ENCODE data around the gene CAPN15. TPM values are rescaled to one million over a fixed set of nuclear protein-coding genes. Genes with fewer than 3 reads are reported as not detected.
A peak's percentile ranks its signal among the peaks of the same experiment; 100 is the strongest.

CAPN15 gene
- total RNA-seq, 2 experiments from 2014 or later = 76.4 to 81.2 TPM

- Mint-ChIP-seq H3K27me3 (no peaks in the 10 kb centered on the region), H3K36me3 (ENCODE audit: low read depth) (no peaks in the 10 kb centered on the region), H3K4me1 (ENCODE audit: low read depth) (peaks cover 3% of the 10 kb centered on the region), H3K9me3 (no peaks in the 10 kb centered on the region), H3K27ac (no peak overlapping the region), H3K4me3 (no peak overlapping the region)
- intact Hi-C loops (cut with micrococcal nuclease) = no loop called here
- POLR2A ChIA-PET = no interaction called here
- TF ChIP-seq CTCF (IDR thresholded peaks at IDR 0.05) = no peak
- no peak for DNase-seq
- no peak for ATAC-seq
- CTCF ChIA-PET = no interaction called here
Measured at GRCh38 chr16:577796-578195, 50.3 kb downstream of the CAPN15 start.

- H3K4me1 Mint-ChIP-seq (ENCODE audit: low read depth) = peaks cover 3% of the 10 kb centered on the region
Measured at GRCh38 chr16:578232-578869, 50.8 kb downstream of the CAPN15 start.

GRCh38 chr16:578870-579405 lies 51.4 kb downstream of the CAPN15 start:
- Mint-ChIP-seq H3K27me3 (no peaks in the 10 kb centered on the region), H3K4me3 (no peak overlapping the region), H3K27ac (no peak overlapping the region), H3K36me3 (ENCODE audit: low read depth) (no peaks in the 10 kb centered on the region), H3K4me1 (ENCODE audit: low read depth) (peaks cover 3% of the 10 kb centered on the region), H3K9me3 (no peaks in the 10 kb centered on the region)
- peak; percentile 96 for ATAC-seq
- intact Hi-C loops (cut with micrococcal nuclease) = no loop called here
- ChIA-PET POLR2A (interaction anchor here (1.5 to 2.0 kb wide), 2 partner anchors 10 to 58 kb away, joined by 4 to 8 read pairs; partner anchors contain the start of gene METTL26), CTCF (interaction anchor here (0.7 to 1.5 kb wide), 3 partner anchors 19 to 31 kb away, joined by 3 to 6 read pairs (median 4); no protein-coding TSS in a partner anchor)
- TF ChIP-seq CTCF (IDR thresholded peaks at IDR 0.05) = peak; percentile 76
- DNase-seq = peak; percentile 81

More at GRCh38 chr16:578232-578869, 50.8 kb downstream of the CAPN15 start:
- H3K27me3 Mint-ChIP-seq = no peaks in the 10 kb centered on the region
- no peak for DNase-seq
- ATAC-seq = no peak
- TF ChIP-seq CTCF (IDR thresholded peaks at IDR 0.05) = no peak
- CTCF ChIA-PET = interaction anchor here (1.5 kb wide), 1 partner anchor 19 kb away, joined by 4 read pairs; no protein-coding TSS in a partner anchor
- no peaks in the 10 kb centered on the region for H3K36me3 Mint-ChIP-seq (ENCODE audit: low read depth)
- no peaks in the 10 kb centered on the region for H3K9me3 Mint-ChIP-seq
- intact Hi-C loops (cut with micrococcal nuclease) = no loop called here
- no peak overlapping the region for H3K27ac Mint-ChIP-seq
- POLR2A ChIA-PET = interaction anchor here (1.5 to 2.0 kb wide), 2 partner anchors 10 to 58 kb away, joined by 4 to 8 read pairs; partner anchors contain the start of gene METTL26
- H3K4me3 Mint-ChIP-seq = no peak overlapping the region

GRCh38 chr16:580141-580945 lies 52.8 kb downstream of the CAPN15 start:
- Mint-ChIP-seq H3K27me3 (no peaks in the 10 kb centered on the region), H3K4me1 (ENCODE audit: low read depth) (peaks cover 3% of the 10 kb centered on the region), H3K9me3 (no peaks in the 10 kb centered on the region), H3K27ac (no peak overlapping the region), H3K36me3 (ENCODE audit: low read depth) (no peaks in the 10 kb centered on the region), H3K4me3 (no peak overlapping the region)
- no peak for TF ChIP-seq CTCF (IDR thresholded peaks at IDR 0.05)
- POLR2A ChIA-PET = interaction anchor here (2.0 kb wide), 1 partner anchor 8 kb away, joined by 8 read pairs; no protein-coding TSS in a partner anchor
- CTCF ChIA-PET = interaction anchor here (1.5 kb wide), 1 partner anchor 17 kb away, joined by 4 read pairs; no protein-coding TSS in a partner anchor
- intact Hi-C loops (cut with micrococcal nuclease) = loop anchor here (10.0 kb wide), 1 partner anchor 84 kb away; the partner anchor contains the start of gene RHOT2
- ATAC-seq = no peak
- no peak for DNase-seq
